Left lung (tissue), 10 donors: ENCODE measurements around the gene SLC22A5. TPM values are rescaled to one million over a fixed set of nuclear protein-coding genes. Genes with fewer than 3 reads are reported as not detected.
A peak's percentile ranks its signal among the peaks of the same experiment; 100 is the strongest.

Experiments
- ATAC-seq: fragments of 200-7000 bp; cut with Tn5 transposase; one replicate; pipeline ENCODE4 v1.9.1; 2020; ENCODE audit warnings: moderate library complexity
- DNase-seq, 4 donors: peaks; one replicate each; pipeline ENCODE4 v3.0.0-alpha.2; 2013 to 2020
- H3K27ac ChIP-seq, 2 donors: fragments of 200-600 bp; sonication (generic) in 1 of 2; one replicate each; pipeline versions ENCODE4 v1.5.0 to v1.8.0; 2020 to 2021
- H3K27me3 ChIP-seq, 2 donors: fragments of 200-600 bp; sonication (generic) in 1 of 2; one replicate each; pipeline versions ENCODE4 v1.5.0 to v1.8.0; 2020 to 2021
- H3K36me3 ChIP-seq, 2 donors: fragments of 200-600 bp; sonication (generic) in 1 of 2; one replicate each; pipeline versions ENCODE4 v1.5.0 to v1.8.0; 2020 to 2021
- H3K4me1 ChIP-seq, 2 donors: fragments of 200-600 bp; one replicate each; pipeline ENCODE4 v1.8.0; 2021
- H3K4me3 ChIP-seq, 2 donors: fragments of 200-600 bp; sonication (generic) in 1 of 2; one replicate each; pipeline versions ENCODE4 v1.5.0 to v1.8.0; 2020 to 2021; ENCODE audit warnings: mild to moderate bottlenecking in 1 of 2
- H3K9me3 ChIP-seq, 2 donors: fragments of 200-600 bp; sonication (generic) in 1 of 2; one replicate each; pipeline versions ENCODE4 v1.5.0 to v1.8.0; 2020 to 2021
- CTCF ChIP-seq, 2 donors: fragments of 200-600 bp; sonication (generic) in 1 of 2; IDR thresholded peaks; one replicate each; pipeline versions ENCODE4 v1.5.0 to v1.8.0; 2021; ENCODE audit warnings: antibody characterized with exemption in 2 of 2
- intact Hi-C, 2 donors: fragments of 100-400 bp; cut with DNase I; formaldehyde crosslinking; loops; one replicate each; pipeline versions ENCODE4 v1.11.2 to v1.14.2; 2022
- polyA plus RNA-seq, 6 donors: library from polyadenylated mRNA; unstranded; fragments of 120-200 nt; gene quantifications; one replicate each; pipeline ENCODE4 v1.2.1, GENCODE V29; 2013; ENCODE audit not compliant: insufficient read length in 6 of 6
- total RNA-seq, 2 donors: library from RNA; stranded (reverse); fragmentation: NEBNext Ultra II Directional; extraction: Animal tissue kit (Norgen Biotek cat#: 25700); gene quantifications; one replicate each; pipeline ENCODE4 v1.2.1, GENCODE V29; 2021
- donor health status: DM: no; HTN: yes; CAD: no.
- donor health status: DM: no; HTN: no; CAD: no.

Gene SLC22A5
- total and polyA plus RNA-seq, 8 donors, result 9.5 to 17.6 (median 14.2) TPM

GRCh38 chr5:132417010-132417439, 47.5 kb downstream of the SLC22A5 start:
- peak in 1 of 4 donors; percentile 62 for DNase-seq
- peaks cover 48 to 100% of the 10 kb centered on the region in 2 donors for H3K4me1 ChIP-seq
- H3K9me3 ChIP-seq, result no peaks in the 10 kb centered on the region
- intact Hi-C loops, result no loop called here
- peak overlapping the region in 1 of 2 donors; percentile 96 for H3K27ac ChIP-seq
- H3K27me3 ChIP-seq, result no peaks in the 10 kb centered on the region
- TF ChIP-seq CTCF (IDR thresholded peaks at IDR 0.05), result no peak
- no peak overlapping the region for H3K4me3 ChIP-seq
- H3K36me3 ChIP-seq, result no peaks in the 10 kb centered on the region
- ATAC-seq, result no peak

GRCh38 chr5:132417461-132417860, 48.0 kb downstream of the SLC22A5 start:
- DNase-seq, result no peak
- intact Hi-C loops, result no loop called here
- Histone ChIP-seq H3K4me1 (peaks cover 48 to 100% of the 10 kb centered on the region in 2 donors), H3K9me3 (no peaks in the 10 kb centered on the region), H3K27me3 (no peaks in the 10 kb centered on the region), H3K27ac (peak overlapping the region in 1 of 2 donors; percentile 96), H3K36me3 (peaks cover 0 to 2% of the 10 kb centered on the region in 2 donors), H3K4me3 (no peak overlapping the region)
- TF ChIP-seq CTCF (IDR thresholded peaks at IDR 0.05), result no peak
- ATAC-seq, result no peak

GRCh38 chr5:132417889-132418485, 48.5 kb downstream of the SLC22A5 start:
- ATAC-seq, result no peak
- Histone ChIP-seq H3K4me1 (peaks cover 54 to 100% of the 10 kb centered on the region in 2 donors), H3K27me3 (no peaks in the 10 kb centered on the region), H3K27ac (peak overlapping the region in 1 of 2 donors; percentile 96), H3K4me3 (no peak overlapping the region), H3K9me3 (no peaks in the 10 kb centered on the region), H3K36me3 (peaks cover 0 to 7% of the 10 kb centered on the region in 2 donors)
- no peak for TF ChIP-seq CTCF (IDR thresholded peaks at IDR 0.05)
- DNase-seq, result no peak
- intact Hi-C loops, result no loop called here

- Histone ChIP-seq H3K36me3 (peaks cover 0 to 9% of the 10 kb centered on the region in 2 donors), H3K9me3 (no peaks in the 10 kb centered on the region), H3K4me3 (no peak overlapping the region), H3K27ac (peak overlapping the region; percentile 74 to 96), H3K4me1 (peaks cover 50 to 100% of the 10 kb centered on the region in 2 donors), H3K27me3 (no peaks in the 10 kb centered on the region)
- ATAC-seq (no peak), DNase-seq (no peak)
- no peak for TF ChIP-seq CTCF (IDR thresholded peaks at IDR 0.05)
- intact Hi-C loops, result no loop called here
Measured at GRCh38 chr5:132418881-132419280, 49.4 kb downstream of the SLC22A5 start.

- Histone ChIP-seq H3K4me3 (no peak overlapping the region), H3K27ac (peak overlapping the region; percentile 74 to 96), H3K4me1 (peaks cover 42 to 100% of the 10 kb centered on the region in 2 donors), H3K36me3 (peaks cover 0 to 9% of the 10 kb centered on the region in 2 donors), H3K27me3 (no peaks in the 10 kb centered on the region), H3K9me3 (no peaks in the 10 kb centered on the region)
- intact Hi-C loops, result no loop called here
- ATAC-seq (peak; percentile 89), DNase-seq (peak; percentile 70 to 90 (median 82))
- TF ChIP-seq CTCF (IDR thresholded peaks at IDR 0.05), result peak; percentile 71 to 79
Measured at GRCh38 chr5:132419502-132420468, 50.3 kb downstream of the SLC22A5 start.
